Gastroesophageal sphincter (tissue), 4 donors: ENCODE measurements around the gene SYT8. TPM values are rescaled to one million over a fixed set of nuclear protein-coding genes. Genes with fewer than 3 reads are reported as not detected.

ENCODE experiments used
- ATAC-seq: fragments of 150-250 bp; one replicate; pipeline ENCODE4 v1.9.1; 2016; ENCODE audit warnings: mild to moderate bottlenecking, moderate library complexity
- H3K27ac ChIP-seq, 4 donors: fragments of 200-600 bp; sonication (generic) in 3 of 4; 1 replicate in 3 of 4; 2 replicates in 1 of 4; pipeline ENCODE4 v1.5.1; 2016 to 2019
- H3K27me3 ChIP-seq: fragments of 200-600 bp; sonication (generic); one replicate; pipeline ENCODE4 v1.5.1; 2019
- H3K36me3 ChIP-seq, 2 donors: fragments of 200-600 bp; sonication (generic); one replicate each; pipeline ENCODE4 v1.5.1; 2019; ENCODE audit warnings: control low read depth in 1 of 2
- H3K4me1 ChIP-seq, 3 donors: fragments of 200-600 bp; sonication (generic); 1 replicate in 2 of 3; 2 replicates in 1 of 3; pipeline ENCODE4 v1.5.1; 2016 to 2019; ENCODE audit warnings: control low read depth in 2 of 3
- H3K4me3 ChIP-seq, 2 donors: fragments of 200-600 bp; sonication (generic); one replicate each; pipeline ENCODE4 v1.5.1; 2019; ENCODE audit warnings: mild to moderate bottlenecking in 1 of 2, moderate library complexity in 1 of 2
- H3K9me3 ChIP-seq, 3 donors: fragments of 200-600 bp; sonication (generic); one replicate each; pipeline ENCODE4 v1.5.1; 2017 to 2019; ENCODE audit warnings: control low read depth in 2 of 3
- EP300 ChIP-seq: sonication (generic); formaldehyde crosslinking; IDR thresholded peaks from one replicate; pipeline ENCODE4 v1.6.1; 2017; ENCODE audit warnings: antibody characterized with exemption, mild to moderate bottlenecking
- POLR2A ChIP-seq, 2 donors: fragments of 450-650 bp; IDR thresholded peaks; one replicate each; pipeline ENCODE4 v1.6.1; 2017; ENCODE audit warnings: antibody characterized with exemption in 2 of 2, mild to moderate bottlenecking in 2 of 2, moderate library complexity in 1 of 2
- POLR2AphosphoS5 ChIP-seq: sonication (generic); formaldehyde crosslinking; IDR thresholded peaks from one replicate; pipeline ENCODE4 v1.6.1; 2017; ENCODE audit warnings: antibody characterized with exemption
- WGBS, 2 donors: methylation state at CpG; one replicate each; pipeline ENCODE4 v1.1.5; 2018; ENCODE audit warnings: low coverage in 1 of 2; 5-methylcytosine and 5-hydroxymethylcytosine counted together
- total RNA-seq, 4 donors: library from RNA; depleted of rRNA; stranded (reverse); fragments of >200 nt; gene quantifications; one replicate each; pipeline ENCODE4 v1.1.0, GENCODE V29; 2016
- TF ChIP-seq, protein P1 (sequence below), 4 experiments: fragments of 200-600 bp in 2 of 4; fragments of 450-650 bp in 2 of 4; sonication (generic) in 1 of 4; IDR thresholded peaks; one replicate each; pipeline ENCODE4 v1.5.1; 2017 to 2019; ENCODE audit warnings: antibody characterized with exemption in 4 of 4, mild to moderate bottlenecking in 2 of 4, moderate library complexity in 2 of 4

The SYT8 gene
- total RNA-seq, 4 donors from 2014 or later = 2.2 TPM; not detected in 3

GRCh38 chr11:1856306-1857005, 21.7 kb downstream of the SYT8 start:
- no peaks in the 10 kb centered on the region for H3K9me3 ChIP-seq
- H3K27me3 ChIP-seq = no peaks in the 10 kb centered on the region
- no peak overlapping the region for H3K27ac ChIP-seq
- H3K36me3 ChIP-seq = no peaks in the 10 kb centered on the region
- WGBS, 2 donors = 92% methylated on average over 7 of the region's 13 CpGs; no CpG with 5 or more reads in 1 of the 2 donors
- no peaks in the 10 kb centered on the region for H3K4me1 ChIP-seq
- ATAC-seq = no peak
- TF ChIP-seq EP300 = no peak
- TF ChIP-seq POLR2AphosphoS5 = no peak
- no peak for TF ChIP-seq POLR2A (IDR thresholded peaks at IDR 0.05)
- TF ChIP-seq, protein P1, sequence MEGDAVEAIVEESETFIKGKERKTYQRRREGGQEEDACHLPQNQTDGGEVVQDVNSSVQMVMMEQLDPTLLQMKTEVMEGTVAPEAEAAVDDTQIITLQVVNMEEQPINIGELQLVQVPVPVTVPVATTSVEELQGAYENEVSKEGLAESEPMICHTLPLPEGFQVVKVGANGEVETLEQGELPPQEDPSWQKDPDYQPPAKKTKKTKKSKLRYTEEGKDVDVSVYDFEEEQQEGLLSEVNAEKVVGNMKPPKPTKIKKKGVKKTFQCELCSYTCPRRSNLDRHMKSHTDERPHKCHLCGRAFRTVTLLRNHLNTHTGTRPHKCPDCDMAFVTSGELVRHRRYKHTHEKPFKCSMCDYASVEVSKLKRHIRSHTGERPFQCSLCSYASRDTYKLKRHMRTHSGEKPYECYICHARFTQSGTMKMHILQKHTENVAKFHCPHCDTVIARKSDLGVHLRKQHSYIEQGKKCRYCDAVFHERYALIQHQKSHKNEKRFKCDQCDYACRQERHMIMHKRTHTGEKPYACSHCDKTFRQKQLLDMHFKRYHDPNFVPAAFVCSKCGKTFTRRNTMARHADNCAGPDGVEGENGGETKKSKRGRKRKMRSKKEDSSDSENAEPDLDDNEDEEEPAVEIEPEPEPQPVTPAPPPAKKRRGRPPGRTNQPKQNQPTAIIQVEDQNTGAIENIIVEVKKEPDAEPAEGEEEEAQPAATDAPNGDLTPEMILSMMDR (IDR thresholded peaks at IDR 0.05) = no peak
- H3K4me3 ChIP-seq = no peak overlapping the region

DNA sequence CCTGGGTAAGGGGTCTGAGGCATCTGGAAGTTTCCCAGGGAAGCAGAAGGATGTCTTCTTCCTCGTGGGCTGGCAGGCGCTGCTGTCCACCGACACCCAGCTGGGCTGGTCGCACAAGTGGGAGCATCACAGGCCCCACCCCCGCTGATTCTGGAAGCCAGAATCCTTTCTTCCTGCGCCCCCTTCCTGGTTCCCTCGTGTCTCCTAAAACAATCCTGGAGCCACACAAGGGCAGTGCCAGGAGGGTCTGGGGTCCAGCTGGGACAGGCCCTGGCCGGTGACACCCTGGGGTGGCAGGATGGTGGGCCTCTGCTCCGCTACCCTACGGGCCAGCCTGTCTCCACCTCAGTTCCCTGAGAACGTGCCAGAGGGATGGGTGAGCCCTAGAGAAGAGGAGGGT, 22.3 kb downstream of the SYT8 start:
- H3K27ac ChIP-seq = no peak overlapping the region
- ATAC-seq = no peak
- H3K36me3 ChIP-seq = no peaks in the 10 kb centered on the region
- H3K27me3 ChIP-seq = no peaks in the 10 kb centered on the region
- H3K9me3 ChIP-seq = no peaks in the 10 kb centered on the region
- TF ChIP-seq, protein P1 (IDR thresholded peaks at IDR 0.05) = no peak
- TF ChIP-seq POLR2AphosphoS5 = no peak
- no peak for TF ChIP-seq POLR2A (IDR thresholded peaks at IDR 0.05)
- no peak for TF ChIP-seq EP300
- no peaks in the 10 kb centered on the region for H3K4me1 ChIP-seq
- WGBS, 2 donors = 83% methylated on average over 3 of the region's 11 CpGs; no CpG with 5 or more reads in 1 of the 2 donors
- H3K4me3 ChIP-seq = no peak overlapping the region

DNA sequence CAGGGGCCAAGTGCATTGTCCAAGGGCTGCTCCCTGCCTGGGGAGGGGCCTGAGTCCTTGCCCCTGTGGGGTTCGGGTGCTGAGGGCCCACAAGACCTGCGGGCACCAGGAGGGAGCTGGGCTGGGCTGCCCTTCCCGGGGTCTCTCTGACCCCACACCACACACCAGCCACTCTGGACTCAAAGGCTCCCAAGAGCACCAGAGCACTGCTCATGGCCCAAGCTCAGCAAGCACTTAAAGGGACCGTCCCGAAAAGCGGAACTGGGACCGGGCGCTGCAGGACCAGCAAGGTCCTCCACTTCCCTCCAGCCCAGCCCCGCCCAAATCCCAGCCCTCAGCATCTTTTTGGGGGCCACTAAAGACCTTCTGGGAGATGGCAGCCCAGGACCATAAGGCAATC, 23.4 kb downstream of the SYT8 start:
- WGBS, 2 donors = no CpG with 5 or more reads among the region's 9 CpGs
- Histone ChIP-seq H3K4me3 (no peak overlapping the region), H3K27me3 (no peaks in the 10 kb centered on the region), H3K36me3 (no peaks in the 10 kb centered on the region), H3K27ac (no peak overlapping the region), H3K9me3 (no peaks in the 10 kb centered on the region), H3K4me1 (peaks cover 0 to 8% (median 2%) of the 10 kb centered on the region in 3 donors)
- no peak for ATAC-seq
- TF ChIP-seq POLR2AphosphoS5 (no peak), POLR2A (IDR thresholded peaks at IDR 0.05) (no peak), EP300 (no peak)
- TF ChIP-seq, protein P1 (IDR thresholded peaks at IDR 0.05) = no peak

DNA sequence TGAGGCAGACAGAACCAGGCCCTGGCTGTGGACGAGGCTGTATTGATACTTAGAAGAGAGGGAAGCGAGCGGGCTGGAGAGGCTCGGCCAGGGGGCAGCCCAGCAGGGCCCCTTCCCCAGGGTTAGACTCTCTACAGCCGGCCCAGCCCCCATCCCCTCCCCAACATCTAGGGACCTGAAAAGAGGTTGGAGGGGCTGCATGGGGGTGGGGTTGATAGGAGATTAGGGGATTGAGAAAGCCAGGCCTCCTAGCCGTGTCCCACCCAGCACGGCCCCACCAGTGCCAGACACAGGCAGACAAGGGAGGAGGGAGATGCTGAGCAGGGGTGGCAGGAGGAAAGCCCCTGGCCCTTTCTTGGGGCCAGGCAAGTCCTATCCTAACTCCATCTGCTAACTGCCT, 23.8 kb downstream of the SYT8 start:
- Histone ChIP-seq H3K36me3 (no peaks in the 10 kb centered on the region), H3K9me3 (no peaks in the 10 kb centered on the region), H3K4me1 (peaks cover 0 to 12% (median 7%) of the 10 kb centered on the region in 3 donors), H3K27ac (no peak overlapping the region), H3K4me3 (no peak overlapping the region), H3K27me3 (no peaks in the 10 kb centered on the region)
- TF ChIP-seq POLR2A (IDR thresholded peaks at IDR 0.05) = no peak
- TF ChIP-seq, protein P1 (IDR thresholded peaks at IDR 0.05) = no peak
- TF ChIP-seq EP300 = no peak
- TF ChIP-seq POLR2AphosphoS5 = no peak
- WGBS, 2 donors = 100% methylated on average over 1 of the region's 7 CpGs; no CpG with 5 or more reads in 1 of the 2 donors
- no peak for ATAC-seq

GRCh38 chr11:1859004-1859403, 24.2 kb downstream of the SYT8 start:
- H3K9me3 ChIP-seq = no peaks in the 10 kb centered on the region
- no peak overlapping the region for H3K4me3 ChIP-seq
- no peak for ATAC-seq
- no peaks in the 10 kb centered on the region for H3K27me3 ChIP-seq
- H3K27ac ChIP-seq = no peak overlapping the region
- WGBS, 2 donors = no CpG with 5 or more reads among the region's 4 CpGs
- peaks cover 0 to 16% (median 10%) of the 10 kb centered on the region in 3 donors for H3K4me1 ChIP-seq
- H3K36me3 ChIP-seq = no peaks in the 10 kb centered on the region
- TF ChIP-seq, protein P1 (IDR thresholded peaks at IDR 0.05) = no peak
- TF ChIP-seq POLR2AphosphoS5 (no peak), EP300 (no peak), POLR2A (IDR thresholded peaks at IDR 0.05) (no peak)
